NT2/D1 (cell line): ENCODE measurements around the gene MAP3K19.

Experiments used
- SUZ12 ChIP-seq: IDR thresholded peaks from 2 replicates; pipeline ENCODE4 v1.6.1; 2011; ENCODE audit not compliant: insufficient read length, insufficient read depth; ENCODE audit errors: extremely low read depth
- YY1 ChIP-seq: IDR thresholded peaks from 2 replicates; pipeline ENCODE4 v1.6.1; 2011; ENCODE audit not compliant: insufficient read length, insufficient read depth
- ZNF274 ChIP-seq: IDR thresholded peaks from 2 replicates; pipeline ENCODE4 v1.6.1; 2011; ENCODE audit warnings: mild to moderate bottlenecking, low read depth, low read length

- TF ChIP-seq ZNF274 (no peak), YY1 (no peak), SUZ12 (no peak)
These were observed 3.4 kb upstream of the MAP3K19 start for GRCh38 chr2:135050684-135051083.
